WERI-Rb-1 (cell line): ENCODE data around the gene ABCA3.

Experiments used
- DNase-seq: peaks from one replicate; pipeline ENCODE4 v3.0.0-alpha.2; 2020
- H3K27ac ChIP-seq: fragments of 250-450 bp; sonication (Bioruptor Pico); 2 replicates; pipeline ENCODE4 v1.5.1; 2020; ENCODE audit warnings: mild to moderate bottlenecking, moderate library complexity
- H3K27me3 ChIP-seq: fragments of 250-450 bp; sonication (Bioruptor Pico); 2 replicates; pipeline ENCODE4 v1.5.1; 2021; ENCODE audit warnings: mild to moderate bottlenecking, low read depth, moderate library complexity; ENCODE audit not compliant: insufficient read depth, severe bottlenecking
- H3K36me3 ChIP-seq: fragments of 250-450 bp; sonication (Bioruptor Pico); 2 replicates; pipeline ENCODE4 v1.5.1; 2020; ENCODE audit warnings: mild to moderate bottlenecking, moderate library complexity
- H3K4me3 ChIP-seq: 2 replicates; pipeline ENCODE4 v1.5.1; 2011; ENCODE audit warnings: low read depth, mild to moderate bottlenecking, control low read depth, low read length
- H3K9me3 ChIP-seq: fragments of 250-450 bp; sonication (Bioruptor Pico); 2 replicates; pipeline ENCODE4 v1.5.1; 2021; ENCODE audit warnings: mild to moderate bottlenecking, moderate library complexity; ENCODE audit not compliant: severe bottlenecking
- TF ChIP-seq, protein P1 (sequence below): IDR thresholded peaks from 2 replicates; pipeline ENCODE4 v1.5.1; 2011; ENCODE audit warnings: low read depth, mild to moderate bottlenecking, control low read depth, inconsistent platforms, low read length

ABCA3 gene

DNA sequence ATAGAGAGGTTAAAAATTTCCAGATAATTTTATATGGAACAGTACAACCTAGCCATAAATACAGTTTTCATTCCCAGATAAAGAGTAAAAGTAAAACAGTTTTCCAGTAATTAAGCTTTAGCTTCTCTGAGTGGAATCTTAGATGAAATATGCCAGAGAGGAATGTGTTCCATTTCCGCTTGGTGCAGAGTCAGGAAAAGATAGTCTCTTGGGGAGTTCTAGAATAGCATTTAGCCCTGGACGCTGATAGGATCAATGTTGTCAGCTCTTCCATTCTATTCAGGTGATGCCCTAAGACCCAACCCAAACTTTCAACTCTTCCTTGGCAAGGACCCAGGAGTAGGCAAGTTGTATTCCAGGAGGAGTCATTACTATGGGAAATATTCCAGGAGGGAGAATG, 30.9 kb upstream of the ABCA3 start:
- Histone ChIP-seq H3K36me3 (no peaks in the 10 kb centered on the region), H3K9me3 (no peaks in the 10 kb centered on the region), H3K27ac (no peak overlapping the region), H3K27me3 (no peaks in the 10 kb centered on the region), H3K4me3 (no peak overlapping the region)
- DNase-seq, result no peak
- TF ChIP-seq, protein P1, sequence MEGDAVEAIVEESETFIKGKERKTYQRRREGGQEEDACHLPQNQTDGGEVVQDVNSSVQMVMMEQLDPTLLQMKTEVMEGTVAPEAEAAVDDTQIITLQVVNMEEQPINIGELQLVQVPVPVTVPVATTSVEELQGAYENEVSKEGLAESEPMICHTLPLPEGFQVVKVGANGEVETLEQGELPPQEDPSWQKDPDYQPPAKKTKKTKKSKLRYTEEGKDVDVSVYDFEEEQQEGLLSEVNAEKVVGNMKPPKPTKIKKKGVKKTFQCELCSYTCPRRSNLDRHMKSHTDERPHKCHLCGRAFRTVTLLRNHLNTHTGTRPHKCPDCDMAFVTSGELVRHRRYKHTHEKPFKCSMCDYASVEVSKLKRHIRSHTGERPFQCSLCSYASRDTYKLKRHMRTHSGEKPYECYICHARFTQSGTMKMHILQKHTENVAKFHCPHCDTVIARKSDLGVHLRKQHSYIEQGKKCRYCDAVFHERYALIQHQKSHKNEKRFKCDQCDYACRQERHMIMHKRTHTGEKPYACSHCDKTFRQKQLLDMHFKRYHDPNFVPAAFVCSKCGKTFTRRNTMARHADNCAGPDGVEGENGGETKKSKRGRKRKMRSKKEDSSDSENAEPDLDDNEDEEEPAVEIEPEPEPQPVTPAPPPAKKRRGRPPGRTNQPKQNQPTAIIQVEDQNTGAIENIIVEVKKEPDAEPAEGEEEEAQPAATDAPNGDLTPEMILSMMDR, result no peak

DNA sequence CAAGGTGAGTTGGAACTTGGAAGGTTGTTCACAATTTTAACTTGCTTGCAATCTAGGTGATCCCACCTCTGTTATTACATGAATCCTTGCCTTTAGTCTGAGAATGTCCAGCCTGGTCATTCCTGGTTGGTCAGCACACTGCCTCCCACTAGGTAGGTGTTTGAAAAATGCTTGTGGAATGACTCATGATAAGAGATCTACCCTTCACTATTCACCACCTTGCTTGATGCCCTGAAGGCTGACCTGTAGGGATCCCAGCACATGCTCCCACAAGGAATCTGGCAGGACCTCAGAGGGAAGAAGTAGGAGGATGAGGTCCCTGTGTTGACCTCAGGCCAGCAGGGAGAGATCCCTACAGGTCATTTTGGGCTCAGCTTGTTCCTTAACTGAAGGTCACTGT, 30.2 kb upstream of the ABCA3 start:
- TF ChIP-seq, protein P1, result no peak
- no peaks in the 10 kb centered on the region for H3K9me3 ChIP-seq
- no peaks in the 10 kb centered on the region for H3K36me3 ChIP-seq
- no peak overlapping the region for H3K4me3 ChIP-seq
- no peak for DNase-seq
- H3K27ac ChIP-seq, result no peak overlapping the region
- no peaks in the 10 kb centered on the region for H3K27me3 ChIP-seq

DNA sequence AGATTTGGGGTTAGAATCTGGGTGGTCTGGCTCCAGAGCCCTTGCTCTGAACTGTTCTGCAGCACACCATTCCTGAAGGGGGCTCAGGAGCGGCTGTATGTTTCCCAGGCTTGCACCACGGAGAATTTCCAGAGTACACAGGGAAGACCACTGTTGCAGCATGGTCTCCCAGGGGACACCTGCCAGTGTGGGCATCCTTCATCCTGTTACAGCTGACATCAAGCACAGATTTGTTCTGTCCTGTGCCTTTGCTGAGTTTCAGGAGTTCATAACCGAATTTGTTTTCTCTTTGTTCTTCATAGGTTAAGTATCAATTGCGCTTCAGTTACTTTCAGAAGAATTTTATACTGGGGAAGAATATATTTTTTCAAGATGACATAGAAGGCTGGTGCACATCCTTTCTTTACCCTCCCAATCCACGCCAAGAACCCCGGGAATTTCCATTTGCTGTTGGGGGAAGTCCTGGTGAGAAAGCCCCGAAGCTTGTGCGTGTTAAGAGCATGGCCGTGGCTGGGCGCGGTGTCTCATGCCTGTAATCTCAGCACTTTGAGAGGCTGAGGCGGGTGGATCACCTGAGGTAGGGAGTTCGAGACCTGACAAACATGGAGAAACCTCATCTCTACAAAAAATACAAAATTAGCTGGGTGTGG, 26.3 kb upstream of the ABCA3 start:
- no peak for DNase-seq
- no peaks in the 10 kb centered on the region for H3K27me3 ChIP-seq
- TF ChIP-seq, protein P1, result no peak
- no peak overlapping the region for H3K4me3 ChIP-seq
- no peaks in the 10 kb centered on the region for H3K36me3 ChIP-seq
- no peaks in the 10 kb centered on the region for H3K9me3 ChIP-seq
- no peak overlapping the region for H3K27ac ChIP-seq

DNA sequence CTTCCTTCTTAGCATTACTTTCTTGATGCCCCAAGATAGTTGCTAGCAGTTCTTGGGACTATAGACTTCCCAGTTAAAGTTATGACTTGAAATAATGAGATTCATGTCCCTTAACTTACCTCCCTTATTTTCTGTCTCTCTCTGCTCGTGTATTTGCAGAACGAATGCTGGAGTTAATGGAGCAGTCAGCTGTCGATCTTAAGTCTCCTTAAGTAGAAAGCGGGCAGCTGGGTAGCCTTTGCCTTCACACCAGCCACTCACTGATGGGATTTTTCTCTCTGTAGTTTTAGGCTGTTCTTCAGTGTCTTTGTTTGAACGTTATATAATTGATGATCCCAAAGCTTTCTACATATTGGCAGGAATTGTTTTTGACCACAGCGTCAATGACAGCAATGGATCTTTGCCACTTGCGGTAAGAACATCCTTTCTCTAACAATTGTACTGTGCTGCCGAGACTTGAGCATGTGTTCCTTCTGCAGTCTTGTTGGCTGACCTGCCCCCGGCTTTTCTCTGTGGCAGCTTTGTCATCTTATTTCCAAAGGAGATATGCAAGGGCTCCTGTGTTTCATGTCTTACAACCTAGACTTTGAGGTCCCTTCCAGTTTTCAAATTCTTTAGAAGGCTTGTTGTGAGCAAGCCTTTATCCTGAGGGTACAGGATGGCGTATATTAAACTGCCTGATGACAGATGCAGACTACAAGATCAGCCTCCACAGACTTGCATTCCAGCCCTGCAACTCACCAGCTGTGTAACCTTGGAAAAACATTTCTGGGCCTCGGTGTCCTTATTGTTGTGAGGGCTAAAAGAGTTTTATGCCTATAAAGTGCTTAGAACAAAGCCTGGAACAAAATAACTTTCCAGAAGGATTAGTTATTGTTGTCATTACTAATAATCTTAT, 25.1 kb upstream of the ABCA3 start:
- TF ChIP-seq, protein P1, result no peak
- Histone ChIP-seq H3K27me3 (no peaks in the 10 kb centered on the region), H3K36me3 (no peaks in the 10 kb centered on the region)

DNA sequence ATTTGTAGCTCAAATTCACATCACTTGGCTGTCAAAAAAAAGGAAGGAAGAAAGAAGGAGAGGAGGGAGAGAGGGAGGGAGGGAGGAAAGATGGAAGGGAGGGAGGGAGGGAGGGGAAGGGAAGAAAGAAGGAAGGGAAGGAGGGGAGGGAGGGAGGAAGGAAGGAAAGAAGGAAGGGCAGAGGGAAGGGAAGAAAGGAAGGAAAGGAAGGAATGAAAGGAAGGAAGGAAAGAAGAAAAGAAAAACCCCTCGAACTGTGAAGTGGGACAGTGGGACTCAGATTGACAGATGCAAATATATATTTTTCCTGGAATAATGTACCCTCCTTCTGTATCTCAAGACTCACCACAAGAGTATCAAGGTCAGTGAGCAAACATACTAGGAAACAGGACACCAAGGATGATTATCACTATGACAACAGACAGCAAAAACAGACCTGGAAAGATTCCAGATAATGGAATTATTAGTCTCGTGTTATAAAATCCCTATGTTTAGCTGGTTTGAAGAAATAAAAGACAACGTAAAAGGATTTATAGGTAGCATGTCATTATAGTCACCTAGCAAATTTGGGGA, 24.2 kb upstream of the ABCA3 start:
- Histone ChIP-seq H3K4me3 (peak overlapping the region; percentile 34), H3K36me3 (no peaks in the 10 kb centered on the region), H3K27me3 (no peaks in the 10 kb centered on the region), H3K9me3 (no peaks in the 10 kb centered on the region), H3K27ac (peak overlapping the region; percentile 65)
- DNase-seq, result no peak
- TF ChIP-seq, protein P1, result no peak

More for the DNA sequence above, 25.1 kb upstream of the ABCA3 start:
- Histone ChIP-seq H3K27ac (peak overlapping the region; percentile 65), H3K9me3 (no peaks in the 10 kb centered on the region), H3K4me3 (peak overlapping the region; percentile 34)
- peak; percentile 35 for DNase-seq
